ENCODE results near the gene CDH23.

DNA sequence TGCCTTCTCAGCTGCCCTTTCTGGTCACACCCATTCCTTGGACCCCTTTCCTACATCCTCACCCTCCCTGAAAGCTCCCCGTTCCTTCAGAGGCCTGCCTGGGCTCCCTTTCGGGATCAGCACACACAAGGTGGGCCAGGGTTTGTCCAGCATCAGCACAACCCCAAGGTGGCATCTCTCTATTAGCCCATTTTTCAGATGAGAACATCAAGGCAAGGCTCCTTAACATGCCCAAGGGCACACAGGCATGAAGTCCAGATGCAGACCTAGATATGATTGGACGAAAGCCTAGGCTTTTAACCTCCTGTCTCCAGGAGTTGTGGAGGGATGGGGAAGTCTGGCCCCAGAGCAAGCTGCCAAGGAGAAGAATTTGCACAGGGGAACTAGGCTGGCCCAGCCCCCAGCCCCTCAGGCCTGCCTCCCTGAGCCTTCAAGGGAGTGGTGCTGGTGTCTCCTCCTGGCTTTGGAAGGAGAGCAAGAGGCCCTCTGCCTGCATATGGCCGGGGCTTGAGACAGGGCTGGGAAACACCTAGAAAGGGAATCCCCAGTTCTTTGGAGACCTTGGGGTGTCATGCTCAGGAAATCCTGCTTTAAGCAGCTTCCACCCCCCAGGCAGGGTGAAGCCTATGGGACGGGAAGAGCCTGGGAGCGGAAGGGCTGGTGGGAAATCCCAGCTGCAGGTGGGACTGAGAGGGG lies 385.6 kb downstream of the CDH23 start:
- TF ChIP-seq, protein P1, sequence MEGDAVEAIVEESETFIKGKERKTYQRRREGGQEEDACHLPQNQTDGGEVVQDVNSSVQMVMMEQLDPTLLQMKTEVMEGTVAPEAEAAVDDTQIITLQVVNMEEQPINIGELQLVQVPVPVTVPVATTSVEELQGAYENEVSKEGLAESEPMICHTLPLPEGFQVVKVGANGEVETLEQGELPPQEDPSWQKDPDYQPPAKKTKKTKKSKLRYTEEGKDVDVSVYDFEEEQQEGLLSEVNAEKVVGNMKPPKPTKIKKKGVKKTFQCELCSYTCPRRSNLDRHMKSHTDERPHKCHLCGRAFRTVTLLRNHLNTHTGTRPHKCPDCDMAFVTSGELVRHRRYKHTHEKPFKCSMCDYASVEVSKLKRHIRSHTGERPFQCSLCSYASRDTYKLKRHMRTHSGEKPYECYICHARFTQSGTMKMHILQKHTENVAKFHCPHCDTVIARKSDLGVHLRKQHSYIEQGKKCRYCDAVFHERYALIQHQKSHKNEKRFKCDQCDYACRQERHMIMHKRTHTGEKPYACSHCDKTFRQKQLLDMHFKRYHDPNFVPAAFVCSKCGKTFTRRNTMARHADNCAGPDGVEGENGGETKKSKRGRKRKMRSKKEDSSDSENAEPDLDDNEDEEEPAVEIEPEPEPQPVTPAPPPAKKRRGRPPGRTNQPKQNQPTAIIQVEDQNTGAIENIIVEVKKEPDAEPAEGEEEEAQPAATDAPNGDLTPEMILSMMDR (IDR thresholded peaks at IDR 0.05), result no peak
- no peak for TF ChIP-seq EZH2 (IDR thresholded peaks at IDR 0.05; ENCODE audit: borderline replicate concordance, insufficient read depth, low read depth, low read length, poor library complexity, severe bottlenecking)
